KMS-11 (cell line): ENCODE data around the gene S100A7.

Experiments
- H2AFZ ChIP-seq: fragments of 200-600 bp; sonication (generic); 2 replicates; pipeline ENCODE4 v1.6.1; 2016; ENCODE audit warnings: antibody characterized with exemption, mixed run types, low read depth
- H3K27ac ChIP-seq: fragments of 200-600 bp; sonication (generic); 2 replicates; pipeline ENCODE4 v1.6.1; 2016; ENCODE audit warnings: mild to moderate bottlenecking, mixed run types
- H3K27me3 ChIP-seq: fragments of 200-600 bp; sonication (generic); 2 replicates; pipeline ENCODE4 v1.6.1; 2017; ENCODE audit warnings: mild to moderate bottlenecking, low read depth, mixed run types, moderate library complexity; ENCODE audit not compliant: insufficient read depth
- H3K36me3 ChIP-seq: fragments of 200-600 bp; sonication (generic); 2 replicates; pipeline ENCODE4 v1.6.1; 2017; ENCODE audit warnings: mild to moderate bottlenecking, mixed run types; ENCODE audit not compliant: insufficient read depth
- H3K4me1 ChIP-seq: fragments of 200-600 bp; sonication (generic); 2 replicates; pipeline ENCODE4 v1.6.1; 2016; ENCODE audit warnings: mild to moderate bottlenecking, low read depth, mixed run types; ENCODE audit not compliant: poor library complexity, severe bottlenecking
- H3K4me2 ChIP-seq: fragments of 200-600 bp; sonication (generic); 2 replicates; pipeline ENCODE4 v1.7.0; 2016; ENCODE audit warnings: mild to moderate bottlenecking, mixed run types
- H3K4me3 ChIP-seq: fragments of 200-600 bp; sonication (generic); IDR thresholded peaks from 2 replicates; pipeline ENCODE4 v1.6.1; 2017; ENCODE audit warnings: low read depth, low read length, mixed read lengths; ENCODE audit not compliant: insufficient read depth
- H3K79me2 ChIP-seq: fragments of 200-600 bp; sonication (generic); 2 replicates; pipeline ENCODE4 v1.6.1; 2016; ENCODE audit warnings: low read depth, mixed run types; ENCODE audit not compliant: insufficient read depth
- H3K9ac ChIP-seq: fragments of 200-600 bp; sonication (generic); 2 replicates; pipeline ENCODE4 v1.6.1; 2016; ENCODE audit warnings: mild to moderate bottlenecking, mixed run types
- H4K20me1 ChIP-seq: fragments of 200-600 bp; sonication (generic); 2 replicates; pipeline ENCODE4 v1.6.1; 2016; ENCODE audit warnings: mild to moderate bottlenecking, mixed run types; ENCODE audit not compliant: insufficient read depth
- TF ChIP-seq, protein P1 (sequence below): fragments of 200-600 bp; sonication (generic); conservative IDR thresholded peaks from 2 replicates; pipeline ENCODE4 v1.6.1; 2017; ENCODE audit warnings: low read depth, mild to moderate bottlenecking, antibody characterized with exemption, low read length, moderate library complexity, mixed read lengths

S100A7 gene

GRCh38 chr1:153483776-153484175 lies 23.3 kb upstream of the S100A7 start:
- Histone ChIP-seq H2AFZ (no peak overlapping the region), H3K4me2 (no peak overlapping the region), H3K79me2 (no peaks in the 10 kb centered on the region), H3K27me3 (no peaks in the 10 kb centered on the region), H3K27ac (no peak overlapping the region), H3K4me1 (no peaks in the 10 kb centered on the region), H4K20me1 (no peaks in the 10 kb centered on the region), H3K9ac (no peak overlapping the region), H3K36me3 (no peaks in the 10 kb centered on the region), H3K4me3 (no peak overlapping the region)
- TF ChIP-seq, protein P1, sequence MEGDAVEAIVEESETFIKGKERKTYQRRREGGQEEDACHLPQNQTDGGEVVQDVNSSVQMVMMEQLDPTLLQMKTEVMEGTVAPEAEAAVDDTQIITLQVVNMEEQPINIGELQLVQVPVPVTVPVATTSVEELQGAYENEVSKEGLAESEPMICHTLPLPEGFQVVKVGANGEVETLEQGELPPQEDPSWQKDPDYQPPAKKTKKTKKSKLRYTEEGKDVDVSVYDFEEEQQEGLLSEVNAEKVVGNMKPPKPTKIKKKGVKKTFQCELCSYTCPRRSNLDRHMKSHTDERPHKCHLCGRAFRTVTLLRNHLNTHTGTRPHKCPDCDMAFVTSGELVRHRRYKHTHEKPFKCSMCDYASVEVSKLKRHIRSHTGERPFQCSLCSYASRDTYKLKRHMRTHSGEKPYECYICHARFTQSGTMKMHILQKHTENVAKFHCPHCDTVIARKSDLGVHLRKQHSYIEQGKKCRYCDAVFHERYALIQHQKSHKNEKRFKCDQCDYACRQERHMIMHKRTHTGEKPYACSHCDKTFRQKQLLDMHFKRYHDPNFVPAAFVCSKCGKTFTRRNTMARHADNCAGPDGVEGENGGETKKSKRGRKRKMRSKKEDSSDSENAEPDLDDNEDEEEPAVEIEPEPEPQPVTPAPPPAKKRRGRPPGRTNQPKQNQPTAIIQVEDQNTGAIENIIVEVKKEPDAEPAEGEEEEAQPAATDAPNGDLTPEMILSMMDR, result no peak

GRCh38 chr1:153481124-153481523 lies 20.7 kb upstream of the S100A7 start:
- no peak overlapping the region for H3K9ac ChIP-seq
- H3K4me3 ChIP-seq, result no peak overlapping the region
- no peaks in the 10 kb centered on the region for H3K4me1 ChIP-seq

GRCh38 chr1:153478692-153479618 lies 18.5 kb upstream of the S100A7 start:
- no peak overlapping the region for H3K9ac ChIP-seq
- no peak overlapping the region for H3K4me2 ChIP-seq
- H3K36me3 ChIP-seq, result no peaks in the 10 kb centered on the region
- H3K79me2 ChIP-seq, result no peaks in the 10 kb centered on the region
- TF ChIP-seq, protein P1, result no peak
- no peak overlapping the region for H3K4me3 ChIP-seq
- H4K20me1 ChIP-seq, result no peaks in the 10 kb centered on the region
- no peaks in the 10 kb centered on the region for H3K4me1 ChIP-seq
- H3K27me3 ChIP-seq, result no peaks in the 10 kb centered on the region
- H2AFZ ChIP-seq, result no peak overlapping the region
- H3K27ac ChIP-seq, result no peak overlapping the region

More at GRCh38 chr1:153481124-153481523, 20.7 kb upstream of the S100A7 start:
- Histone ChIP-seq H3K4me2 (no peak overlapping the region), H4K20me1 (no peaks in the 10 kb centered on the region), H3K27me3 (no peaks in the 10 kb centered on the region), H3K79me2 (no peaks in the 10 kb centered on the region), H3K27ac (no peak overlapping the region), H2AFZ (no peak overlapping the region), H3K36me3 (no peaks in the 10 kb centered on the region)
- TF ChIP-seq, protein P1, result no peak

- H2AFZ ChIP-seq, result no peak overlapping the region
- no peaks in the 10 kb centered on the region for H3K79me2 ChIP-seq
- TF ChIP-seq, protein P1, result no peak
- H3K27me3 ChIP-seq, result no peaks in the 10 kb centered on the region
- H3K36me3 ChIP-seq, result no peaks in the 10 kb centered on the region
- no peak overlapping the region for H3K27ac ChIP-seq
- H3K4me3 ChIP-seq, result no peak overlapping the region
- H4K20me1 ChIP-seq, result no peaks in the 10 kb centered on the region
- H3K4me1 ChIP-seq, result no peaks in the 10 kb centered on the region
- H3K9ac ChIP-seq, result no peak overlapping the region
- H3K4me2 ChIP-seq, result no peak overlapping the region
These were observed 17.7 kb upstream of the S100A7 start for GRCh38 chr1:153478047-153478691.
